Measurements from ENCODE around the gene PRR20G.

DNA sequence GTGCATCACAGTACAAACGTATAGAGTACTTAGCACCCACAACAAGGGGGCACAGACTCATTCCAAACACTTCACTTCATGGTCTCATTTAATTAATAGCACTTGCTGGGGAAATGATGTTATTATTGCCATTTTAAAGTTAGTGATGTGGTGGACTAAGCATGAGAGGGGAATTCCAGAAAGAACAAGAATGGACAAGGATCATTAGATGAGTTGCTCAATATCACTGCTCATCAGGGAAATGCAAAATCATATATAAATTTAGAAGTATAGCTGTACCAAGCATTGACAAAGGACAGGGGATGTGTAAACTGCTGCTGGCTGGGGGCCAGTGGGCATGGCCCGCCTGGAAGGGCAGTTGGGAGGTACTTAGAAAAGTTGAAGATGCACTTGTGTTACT, 14.6 kb downstream of the PRR20G start:
- TF ChIP-seq CTCF (IDR thresholded peaks at IDR 0.05 in 8 of 11, conservative IDR thresholded peaks at IDR 0.05 in 3 of 11), result no peak
- TF ChIP-seq POLR2AphosphoS5 (IDR thresholded peaks at IDR 0.05), result no peak
